OCI-LY1 (cell line): ENCODE results near the gene TCF25.
A peak's percentile ranks its signal among the peaks of the same experiment; 100 is the strongest.

ENCODE experiments used
- H2AFZ ChIP-seq: fragments of 200-600 bp; sonication (generic), shearing (Covaris generic); 2 replicates; pipeline ENCODE4 v1.6.0; 2014; ENCODE audit warnings: antibody characterized with exemption, mild to moderate bottlenecking, low read length
- H3F3A ChIP-seq: fragments of 200-600 bp; sonication (generic), shearing (Covaris generic); 2 replicates; pipeline ENCODE4 v1.6.0; 2014; ENCODE audit warnings: mild to moderate bottlenecking, antibody characterized with exemption, low read length, moderate library complexity; ENCODE audit not compliant: insufficient read depth
- H3K27ac ChIP-seq: fragments of 200-600 bp; sonication (generic); 2 replicates; pipeline ENCODE4 v1.5.1; 2014; ENCODE audit warnings: low read length, mixed run types, mild to moderate bottlenecking, low read depth; ENCODE audit not compliant: poor library complexity, severe bottlenecking
- H3K27me3 ChIP-seq: fragments of 200-600 bp; sonication (generic); 2 replicates; pipeline ENCODE4 v1.6.0; 2014; ENCODE audit warnings: antibody characterized with exemption, mild to moderate bottlenecking, low read length, moderate library complexity; ENCODE audit not compliant: insufficient read depth
- H3K36me3 ChIP-seq: fragments of 200-600 bp; sonication (generic); 2 replicates; pipeline ENCODE4 v1.6.1; 2014; ENCODE audit warnings: mild to moderate bottlenecking, antibody characterized with exemption, low read length, moderate library complexity, mixed read lengths; ENCODE audit not compliant: insufficient read depth
- H3K4me1 ChIP-seq: fragments of 200-600 bp; sonication (generic); 2 replicates; pipeline ENCODE4 v1.5.1; 2014; ENCODE audit warnings: mild to moderate bottlenecking, low read length, moderate library complexity; ENCODE audit not compliant: insufficient read depth, severe bottlenecking
- H3K4me2 ChIP-seq: fragments of 200-600 bp; sonication (generic), shearing (Covaris generic); 2 replicates; pipeline ENCODE4 v1.6.1; 2014; ENCODE audit warnings: low read length
- H3K4me3 ChIP-seq: fragments of 200-600 bp; sonication (generic); 2 replicates; pipeline ENCODE4 v1.5.1; 2014; ENCODE audit warnings: low read length, low read depth, mild to moderate bottlenecking, mixed read lengths; ENCODE audit not compliant: poor library complexity, severe bottlenecking
- H3K79me2 ChIP-seq: fragments of 200-600 bp; shearing (Covaris generic); 2 replicates; pipeline ENCODE4 v1.6.1; 2016; ENCODE audit warnings: mixed run types, low read length, mixed read lengths; ENCODE audit not compliant: insufficient read depth
- H3K9ac ChIP-seq: fragments of 200-600 bp; sonication (generic), shearing (Covaris generic); 2 replicates; pipeline ENCODE4 v1.6.1; 2014; ENCODE audit warnings: mild to moderate bottlenecking, low read length, mixed read lengths
- H3K9me2 ChIP-seq: fragments of 200-600 bp; sonication (generic), shearing (Covaris generic); 2 replicates; pipeline ENCODE4 v1.6.1; 2014; ENCODE audit warnings: low read depth, mild to moderate bottlenecking, low read length, mixed read lengths
- H3K9me3 ChIP-seq: fragments of 200-600 bp; shearing (Covaris generic); 2 replicates; pipeline ENCODE4 v1.6.1; 2014; ENCODE audit warnings: low read length, mixed read lengths
- H4K20me1 ChIP-seq: fragments of 200-600 bp; sonication (generic), shearing (Covaris generic); 2 replicates; pipeline ENCODE4 v1.6.0; 2016; ENCODE audit warnings: mild to moderate bottlenecking, low read length; ENCODE audit not compliant: insufficient read depth
- EZH2 ChIP-seq: fragments of 200-600 bp; sonication (generic), shearing (Covaris generic); IDR thresholded peaks from 2 replicates; pipeline ENCODE4 v1.8.0; 2017; ENCODE audit warnings: borderline replicate concordance, mixed run types, mild to moderate bottlenecking, antibody characterized with exemption, low read length, moderate library complexity, mixed read lengths
- TF ChIP-seq, protein P1 (sequence below): fragments of 200-600 bp; sonication (generic), shearing (Covaris generic); IDR thresholded peaks from 2 replicates; pipeline ENCODE4 v1.5.1; 2017; ENCODE audit warnings: mild to moderate bottlenecking, antibody characterized with exemption, low read length, moderate library complexity, mixed read lengths

TCF25 gene

DNA sequence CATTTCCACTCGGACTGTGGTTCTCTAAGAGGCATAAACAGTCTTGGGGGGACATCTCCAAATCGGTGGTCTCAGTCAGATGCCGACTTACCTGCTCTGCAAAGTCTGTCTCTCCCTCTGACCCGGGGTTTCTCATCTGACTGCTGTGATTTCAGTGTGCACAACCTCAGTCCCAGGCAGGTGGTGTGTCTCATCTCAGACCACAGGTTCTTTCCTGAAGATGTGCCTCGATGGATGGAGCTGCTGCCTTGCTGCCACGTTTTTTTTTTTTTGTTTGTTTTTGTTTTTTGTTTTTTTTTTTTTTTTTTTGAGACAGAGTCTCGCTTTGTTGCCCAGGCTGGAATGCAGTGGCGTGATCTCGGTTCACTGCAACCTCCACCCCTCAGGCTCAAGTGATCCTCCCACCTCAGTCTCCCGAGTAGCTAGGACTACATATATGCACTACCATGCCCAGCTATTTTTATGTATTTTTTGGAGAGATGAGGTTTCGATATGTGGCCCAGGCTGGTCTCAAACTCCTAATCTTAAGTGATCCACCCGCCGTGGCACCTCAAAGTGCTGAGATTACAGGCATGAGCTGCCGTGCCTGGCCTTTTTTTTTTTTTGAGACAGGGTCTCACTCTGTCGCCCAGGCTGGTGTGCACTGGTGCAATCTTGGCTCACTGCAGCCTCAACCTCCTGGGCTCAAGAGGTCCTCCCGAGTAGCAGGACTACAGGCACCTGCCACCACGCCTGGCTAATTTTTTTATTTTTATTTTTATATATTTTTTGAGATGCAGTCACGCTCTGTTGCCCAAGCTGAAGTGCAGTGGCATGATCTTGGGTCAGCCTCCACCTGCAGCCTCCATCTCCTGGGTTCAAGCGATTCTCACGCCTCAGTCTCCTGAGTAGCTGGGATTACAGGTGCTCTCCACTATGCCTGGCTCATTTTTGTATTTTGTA is 29.7 kb upstream of the TCF25 start:
- Histone ChIP-seq H3K27me3 (no peaks in the 10 kb centered on the region), H3K9me3 (no peaks in the 10 kb centered on the region), H3K4me1 (peaks cover 38% of the 10 kb centered on the region), H3K4me3 (no peak overlapping the region), H3K4me2 (no peak overlapping the region), H3K9ac (no peak overlapping the region), H3K27ac (no peak overlapping the region), H3K9me2 (no peaks in the 10 kb centered on the region), H4K20me1 (no peaks in the 10 kb centered on the region), H3K36me3 (no peaks in the 10 kb centered on the region), H3K79me2 (no peaks in the 10 kb centered on the region), H3F3A (no peaks in the 10 kb centered on the region), H2AFZ (no peak overlapping the region)
- TF ChIP-seq EZH2 = no peak
- TF ChIP-seq, protein P1, sequence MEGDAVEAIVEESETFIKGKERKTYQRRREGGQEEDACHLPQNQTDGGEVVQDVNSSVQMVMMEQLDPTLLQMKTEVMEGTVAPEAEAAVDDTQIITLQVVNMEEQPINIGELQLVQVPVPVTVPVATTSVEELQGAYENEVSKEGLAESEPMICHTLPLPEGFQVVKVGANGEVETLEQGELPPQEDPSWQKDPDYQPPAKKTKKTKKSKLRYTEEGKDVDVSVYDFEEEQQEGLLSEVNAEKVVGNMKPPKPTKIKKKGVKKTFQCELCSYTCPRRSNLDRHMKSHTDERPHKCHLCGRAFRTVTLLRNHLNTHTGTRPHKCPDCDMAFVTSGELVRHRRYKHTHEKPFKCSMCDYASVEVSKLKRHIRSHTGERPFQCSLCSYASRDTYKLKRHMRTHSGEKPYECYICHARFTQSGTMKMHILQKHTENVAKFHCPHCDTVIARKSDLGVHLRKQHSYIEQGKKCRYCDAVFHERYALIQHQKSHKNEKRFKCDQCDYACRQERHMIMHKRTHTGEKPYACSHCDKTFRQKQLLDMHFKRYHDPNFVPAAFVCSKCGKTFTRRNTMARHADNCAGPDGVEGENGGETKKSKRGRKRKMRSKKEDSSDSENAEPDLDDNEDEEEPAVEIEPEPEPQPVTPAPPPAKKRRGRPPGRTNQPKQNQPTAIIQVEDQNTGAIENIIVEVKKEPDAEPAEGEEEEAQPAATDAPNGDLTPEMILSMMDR = no peak

DNA sequence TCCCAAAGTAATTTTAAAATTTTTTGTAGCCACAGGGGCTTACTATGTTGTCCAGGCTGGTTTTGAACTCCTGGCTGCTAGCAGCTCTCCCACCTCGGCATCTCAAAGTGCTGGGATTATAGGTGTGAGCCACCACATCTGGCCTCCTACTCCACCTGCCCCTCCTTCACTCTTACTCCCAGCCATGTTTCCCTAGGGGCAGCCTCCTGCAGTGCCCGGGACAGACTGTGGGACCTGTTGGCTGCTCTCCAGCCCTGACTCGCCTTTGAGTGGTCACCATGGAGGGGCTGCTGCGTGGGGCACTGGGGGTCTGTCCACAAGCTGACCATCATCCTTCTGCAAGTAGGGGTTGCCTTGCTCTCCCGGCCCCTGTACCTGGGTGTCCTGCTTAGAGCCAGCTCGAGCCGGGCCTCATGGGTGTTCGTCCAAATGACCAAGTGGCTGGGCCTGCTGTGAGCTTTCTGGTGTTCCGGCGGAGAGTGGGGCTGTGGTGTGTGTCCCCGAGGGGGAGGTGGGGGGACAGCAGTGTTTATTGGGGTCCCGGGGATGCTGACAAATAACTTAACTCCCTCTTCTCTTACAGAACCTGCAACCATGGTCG is 28.6 kb upstream of the TCF25 start:
- H3K36me3 ChIP-seq = no peaks in the 10 kb centered on the region
- no peaks in the 10 kb centered on the region for H3K9me3 ChIP-seq
- peak overlapping the region; percentile 38 for H3K4me2 ChIP-seq
- no peaks in the 10 kb centered on the region for H3F3A ChIP-seq
- H3K27ac ChIP-seq = peak overlapping the region; percentile 8
- no peaks in the 10 kb centered on the region for H3K79me2 ChIP-seq
- peaks cover 28% of the 10 kb centered on the region for H3K4me1 ChIP-seq
- no peaks in the 10 kb centered on the region for H3K27me3 ChIP-seq
- TF ChIP-seq, protein P1 = no peak
- no peak for TF ChIP-seq EZH2
- H3K9me2 ChIP-seq = no peaks in the 10 kb centered on the region
- H4K20me1 ChIP-seq = no peaks in the 10 kb centered on the region
- no peak overlapping the region for H3K9ac ChIP-seq
- no peak overlapping the region for H2AFZ ChIP-seq
- no peak overlapping the region for H3K4me3 ChIP-seq

DNA sequence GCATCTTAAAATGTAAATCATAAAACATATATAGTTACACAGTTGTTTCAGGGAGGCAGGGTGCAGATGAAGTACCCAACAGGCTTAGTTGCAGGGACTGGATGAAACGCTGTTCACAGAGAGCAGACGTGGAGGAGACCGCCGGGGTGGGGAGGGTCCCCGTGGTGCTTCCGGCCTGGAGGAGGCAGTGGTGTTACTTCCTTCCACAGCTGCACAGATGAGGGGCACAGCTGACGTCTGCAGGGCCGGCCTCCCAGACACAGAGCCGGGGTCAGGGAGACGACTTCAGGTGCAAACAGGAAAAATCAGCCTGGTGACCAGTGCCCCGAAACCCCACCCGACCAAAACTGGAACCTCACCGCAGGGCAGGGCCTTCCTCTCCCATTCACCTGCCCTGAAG is 28.0 kb upstream of the TCF25 start:
- no peaks in the 10 kb centered on the region for H4K20me1 ChIP-seq
- no peaks in the 10 kb centered on the region for H3K9me3 ChIP-seq
- H3K27ac ChIP-seq = peak overlapping the region; percentile 8
- no peak overlapping the region for H2AFZ ChIP-seq
- H3K4me2 ChIP-seq = peak overlapping the region; percentile 38
- no peak overlapping the region for H3K4me3 ChIP-seq
- H3K79me2 ChIP-seq = no peaks in the 10 kb centered on the region
- no peak for TF ChIP-seq EZH2
- TF ChIP-seq, protein P1 = peak; percentile 23; the same call in 1 of the 2 replicates
- H3K9ac ChIP-seq = no peak overlapping the region
- H3K9me2 ChIP-seq = no peaks in the 10 kb centered on the region
- H3K4me1 ChIP-seq = peaks cover 27% of the 10 kb centered on the region
- H3K27me3 ChIP-seq = no peaks in the 10 kb centered on the region
- H3F3A ChIP-seq = no peaks in the 10 kb centered on the region
- no peaks in the 10 kb centered on the region for H3K36me3 ChIP-seq
